K562 (cell line): ENCODE results near the gene EXOG. TPM values are rescaled to one million over a fixed set of nuclear protein-coding genes. Genes with fewer than 3 reads are reported as not detected.

ENCODE experiments used
- BRD4 ChIP-seq: fragments of 200-600 bp; sonication (generic); IDR thresholded peaks from 2 replicates; pipeline ENCODE4 v1.6.1; 2017; ENCODE audit warnings: inconsistent platforms
- C11orf30 ChIP-seq: fragments of 450-650 bp; IDR thresholded peaks from 2 replicates; pipeline ENCODE4 v1.6.1; 2016; ENCODE audit warnings: low read depth, mild to moderate bottlenecking
- FOXA3 ChIP-seq, 2 experiments: fragments of 450-650 bp in 1 of 2; sonication (generic) in 1 of 2; formaldehyde crosslinking; IDR thresholded peaks in 1 of 2; conservative IDR thresholded peaks in 1 of 2; 2 replicates each; pipeline versions ENCODE4 v1.4.0 to v1.8.0; 2020 to 2022; ENCODE audit warnings: mild to moderate bottlenecking in 2 of 2, missing genetic modification reagents in 1 of 2
- HDGF ChIP-seq: fragments of 450-650 bp; IDR thresholded peaks from 2 replicates; pipeline ENCODE4 v1.6.1; 2016
- MAFG ChIP-seq: fragments of 450-650 bp; conservative IDR thresholded peaks from 2 replicates; pipeline ENCODE4 v1.6.1; 2016; ENCODE audit warnings: missing genetic modification characterization, missing compliant biosample characterization
- MCM3 ChIP-seq: fragments of 450-650 bp; IDR thresholded peaks from 2 replicates; pipeline ENCODE4 v1.6.1; 2016
- NBN ChIP-seq: fragments of 450-650 bp; IDR thresholded peaks from 2 replicates; pipeline ENCODE4 v1.6.1; 2016; ENCODE audit warnings: low read depth, mild to moderate bottlenecking
- NFIC ChIP-seq: fragments of 450-650 bp; IDR thresholded peaks from 2 replicates; pipeline ENCODE4 v1.6.1; 2017; ENCODE audit warnings: mild to moderate bottlenecking, inconsistent platforms
- POU5F1 ChIP-seq: fragments of 150-350 bp; IDR thresholded peaks from 2 replicates; pipeline ENCODE4 v1.6.1; 2014; ENCODE audit warnings: borderline replicate concordance, low read length, low read depth, mild to moderate bottlenecking; ENCODE audit not compliant: partially characterized antibody
- SLC30A9 ChIP-seq: fragments of 250-450 bp; sonication (Bioruptor Pico); IDR thresholded peaks from 2 replicates; pipeline ENCODE4 v1.8.0; 2022; ENCODE audit warnings: mild to moderate bottlenecking, moderate library complexity
- TEAD4 ChIP-seq, 2 experiments: sonication (generic) in 1 of 2; formaldehyde crosslinking in 1 of 2; IDR thresholded peaks; 2 replicates each; pipeline versions ENCODE4 v1.6.1 to v1.8.0; 2012 to 2022; ENCODE audit warnings: borderline replicate concordance in 1 of 2, inconsistent platforms in 1 of 2, low read length in 1 of 2, mild to moderate bottlenecking in 1 of 2, missing genetic modification reagents in 1 of 2
- THRAP3 ChIP-seq: fragments of 450-650 bp; IDR thresholded peaks from 2 replicates; pipeline ENCODE4 v1.6.1; 2016; ENCODE audit warnings: mild to moderate bottlenecking, inconsistent platforms, borderline replicate concordance
- ZKSCAN3 ChIP-seq: fragments of 250-450 bp; sonication (Bioruptor Pico); IDR thresholded peaks from 2 replicates; pipeline ENCODE4 v1.4.0; 2020
- ZKSCAN8 ChIP-seq: fragments of 200-800 bp; sonication (Bioruptor generic); IDR thresholded peaks from 2 replicates; pipeline ENCODE4 v1.6.1; 2016; ENCODE audit warnings: missing genetic modification characterization, missing compliant biosample characterization
- ZNF184 ChIP-seq: sonication (generic); formaldehyde crosslinking; IDR thresholded peaks from 2 replicates; pipeline ENCODE4 v1.5.0; 2020; ENCODE audit warnings: missing genetic modification reagents
- ZNF23 ChIP-seq: fragments of 250-450 bp; sonication (Bioruptor Pico); IDR thresholded peaks from 2 replicates; pipeline ENCODE4 v1.4.0; 2020; ENCODE audit warnings: mild to moderate bottlenecking
- ZNF239 ChIP-seq: fragments of 250-450 bp; sonication (Bioruptor Pico); IDR thresholded peaks from 2 replicates; pipeline ENCODE4 v1.4.0; 2020; ENCODE audit warnings: mild to moderate bottlenecking
- ZNF384 ChIP-seq: IDR thresholded peaks from 2 replicates; pipeline ENCODE4 v1.6.1; 2012; ENCODE audit warnings: low read depth, low read length, improper control_type of control experiment
- ZNF445 ChIP-seq: fragments of 250-450 bp; sonication (Bioruptor Pico); IDR thresholded peaks from 2 replicates; pipeline ENCODE4 v1.4.0; 2020; ENCODE audit warnings: low read depth, mild to moderate bottlenecking, moderate library complexity
- ZZZ3 ChIP-seq: fragments of 450-650 bp; IDR thresholded peaks from 2 replicates; pipeline ENCODE4 v1.6.1; 2016; ENCODE audit warnings: antibody characterized with exemption, mild to moderate bottlenecking, moderate library complexity
- polyA plus RNA-seq, 8 experiments: library from polyadenylated mRNA; depleted of rRNA in 4 of 8; stranded (reverse) in 5 of 8; unstranded in 3 of 8; fragments of >200 nt; fragmentation: Nextera tagmentation in 2 of 8; fragmentation: Illumina TruSeq in 1 of 8; extraction: Ambion mirVana in 2 of 8; extraction: Trizol in 1 of 8; gene quantifications; 2 replicates each; pipeline versions ENCODE4 v1.2.1 to v1.2.3, GENCODE V29; 2011 to 2014; ENCODE audit warnings: inconsistent platforms in 1 of 8, missing spikeins in 1 of 8
- total RNA-seq, 7 experiments: library from RNA; depleted of rRNA in 6 of 7; stranded (reverse); fragments of >200 nt in 6 of 7; fragmentation: Illumina TruSeq in 2 of 7; extraction: Trizol in 2 of 7; gene quantifications; 2 replicates each; pipeline versions ENCODE4 v1.2.1 to v1.2.3, GENCODE V29; 2011 to 2021; ENCODE audit warnings: low replicate concordance in 1 of 7
- TF ChIP-seq, protein P1 (sequence below): fragments of 250-450 bp; sonication (Bioruptor Pico); IDR thresholded peaks from 2 replicates; pipeline ENCODE4 v1.5.0; 2021; ENCODE audit warnings: mild to moderate bottlenecking, borderline replicate concordance
- TF ChIP-seq, protein P2 (sequence below): fragments of 250-450 bp; sonication (Bioruptor Pico); IDR thresholded peaks from 2 replicates; pipeline ENCODE4 v1.8.0; 2022; ENCODE audit warnings: moderate library complexity, mild to moderate bottlenecking, inconsistent platforms
- TF ChIP-seq, protein P3 (sequence below): IDR thresholded peaks from 2 replicates; pipeline ENCODE4 v1.6.1; 2011; ENCODE audit warnings: borderline replicate concordance, low read depth, mild to moderate bottlenecking, moderate library complexity, low read length; ENCODE audit not compliant: insufficient read depth, poor library complexity, severe bottlenecking

Gene EXOG
- total and polyA plus RNA-seq, 9 of the 15 experiments (the other 6 are each of a cell fraction or from before 2014, with no cell fraction given) = 10.8 to 21.7 (median 14.8) TPM

DNA sequence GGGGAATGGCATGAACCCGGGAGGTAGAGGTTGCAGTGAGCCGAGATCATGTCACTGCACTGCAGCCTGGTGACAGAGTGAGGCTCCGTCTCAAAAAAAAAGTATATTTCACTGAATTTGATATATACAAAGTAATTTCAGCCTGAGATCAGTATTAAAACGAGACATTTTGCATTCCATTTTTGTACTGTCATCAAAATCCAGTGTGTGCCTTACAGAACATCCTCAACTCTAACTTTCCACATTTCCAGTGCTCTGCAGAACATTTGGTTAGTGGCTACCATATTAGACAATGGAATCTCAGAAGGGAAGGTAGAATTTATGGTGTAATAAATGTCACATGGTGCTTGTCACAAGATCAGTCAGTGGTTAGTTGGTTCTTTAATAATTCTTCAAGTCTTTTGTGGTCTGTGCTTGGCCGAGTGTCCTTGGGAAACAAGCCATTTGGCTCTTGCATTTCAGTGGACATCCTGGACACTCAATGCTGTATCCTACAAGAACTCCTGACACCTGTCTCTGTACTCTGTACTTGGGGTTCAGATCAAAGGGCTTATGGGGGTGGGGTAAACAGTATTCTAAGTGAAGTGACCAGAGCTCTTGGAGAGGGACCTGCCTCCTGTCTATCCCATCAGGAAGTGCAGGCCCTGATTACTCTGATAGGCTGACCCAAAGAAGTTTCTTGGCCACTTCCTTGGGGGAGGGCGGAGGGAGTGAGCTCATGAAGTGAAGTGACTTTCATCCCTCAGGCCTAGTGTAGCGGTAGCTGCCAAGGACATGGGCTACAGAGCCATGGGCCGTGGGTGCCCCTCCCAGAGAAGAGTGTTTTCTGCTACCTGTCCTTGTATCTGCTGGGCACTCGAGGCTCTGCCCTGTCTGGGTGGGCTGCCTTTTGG lies 38.8 kb upstream of the EXOG start (continued):
- TF ChIP-seq C11orf30 = peak; percentile 59; the same call in 1 of the 2 replicates
- no peak for TF ChIP-seq ZNF184
- TF ChIP-seq THRAP3 = no peak
- no peak for TF ChIP-seq ZNF384
- TF ChIP-seq, protein P1, sequence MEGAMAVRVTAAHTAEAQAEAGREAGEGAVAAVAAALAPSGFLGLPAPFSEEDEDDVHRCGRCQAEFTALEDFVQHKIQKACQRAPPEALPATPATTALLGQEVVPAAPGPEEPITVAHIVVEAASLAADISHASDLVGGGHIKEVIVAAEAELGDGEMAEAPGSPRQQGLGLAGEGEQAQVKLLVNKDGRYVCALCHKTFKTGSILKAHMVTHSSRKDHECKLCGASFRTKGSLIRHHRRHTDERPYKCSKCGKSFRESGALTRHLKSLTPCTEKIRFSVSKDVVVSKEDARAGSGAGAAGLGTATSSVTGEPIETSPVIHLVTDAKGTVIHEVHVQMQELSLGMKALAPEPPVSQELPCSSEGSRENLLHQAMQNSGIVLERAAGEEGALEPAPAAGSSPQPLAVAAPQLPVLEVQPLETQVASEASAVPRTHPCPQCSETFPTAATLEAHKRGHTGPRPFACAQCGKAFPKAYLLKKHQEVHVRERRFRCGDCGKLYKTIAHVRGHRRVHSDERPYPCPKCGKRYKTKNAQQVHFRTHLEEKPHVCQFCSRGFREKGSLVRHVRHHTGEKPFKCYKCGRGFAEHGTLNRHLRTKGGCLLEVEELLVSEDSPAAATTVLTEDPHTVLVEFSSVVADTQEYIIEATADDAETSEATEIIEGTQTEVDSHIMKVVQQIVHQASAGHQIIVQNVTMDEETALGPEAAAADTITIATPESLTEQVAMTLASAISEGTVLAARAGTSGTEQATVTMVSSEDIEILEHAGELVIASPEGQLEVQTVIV (CRISPR knock-in tag) = no peak
- no peak for TF ChIP-seq SLC30A9 (CRISPR knock-in tag)
- peak; percentile 59 for TF ChIP-seq MAFG
- no peak for TF ChIP-seq ZNF239 (CRISPR knock-in tag)
- TF ChIP-seq ZNF445 (CRISPR knock-in tag) = no peak
- TF ChIP-seq, protein P2, sequence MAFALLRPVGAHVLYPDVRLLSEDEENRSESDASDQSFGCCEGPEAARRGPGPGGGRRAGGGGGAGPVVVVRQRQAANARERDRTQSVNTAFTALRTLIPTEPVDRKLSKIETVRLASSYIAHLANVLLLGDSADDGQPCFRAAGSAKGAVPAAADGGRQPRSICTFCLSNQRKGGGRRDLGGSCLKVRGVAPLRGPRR (CRISPR knock-in tag) = no peak
- TF ChIP-seq MCM3 = no peak
- TF ChIP-seq ZZZ3 = no peak
- no peak for TF ChIP-seq HDGF
- TF ChIP-seq ZKSCAN8 (CRISPR knock-in tag) = peak; percentile 41; the same call in 1 of the 2 replicates
- no peak for TF ChIP-seq TEAD4 (IDR thresholded peaks at IDR 0.05; ENCODE audit: low read length)
- TF ChIP-seq TEAD4 (CRISPR knock-in tag; IDR thresholded peaks at IDR 0.05; ENCODE audit: borderline replicate concordance) = no peak
- TF ChIP-seq, protein P3, sequence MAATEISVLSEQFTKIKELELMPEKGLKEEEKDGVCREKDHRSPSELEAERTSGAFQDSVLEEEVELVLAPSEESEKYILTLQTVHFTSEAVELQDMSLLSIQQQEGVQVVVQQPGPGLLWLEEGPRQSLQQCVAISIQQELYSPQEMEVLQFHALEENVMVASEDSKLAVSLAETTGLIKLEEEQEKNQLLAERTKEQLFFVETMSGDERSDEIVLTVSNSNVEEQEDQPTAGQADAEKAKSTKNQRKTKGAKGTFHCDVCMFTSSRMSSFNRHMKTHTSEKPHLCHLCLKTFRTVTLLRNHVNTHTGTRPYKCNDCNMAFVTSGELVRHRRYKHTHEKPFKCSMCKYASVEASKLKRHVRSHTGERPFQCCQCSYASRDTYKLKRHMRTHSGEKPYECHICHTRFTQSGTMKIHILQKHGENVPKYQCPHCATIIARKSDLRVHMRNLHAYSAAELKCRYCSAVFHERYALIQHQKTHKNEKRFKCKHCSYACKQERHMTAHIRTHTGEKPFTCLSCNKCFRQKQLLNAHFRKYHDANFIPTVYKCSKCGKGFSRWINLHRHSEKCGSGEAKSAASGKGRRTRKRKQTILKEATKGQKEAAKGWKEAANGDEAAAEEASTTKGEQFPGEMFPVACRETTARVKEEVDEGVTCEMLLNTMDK = no peak
- TF ChIP-seq ZKSCAN3 (CRISPR knock-in tag) = no peak
- TF ChIP-seq FOXA3 (CRISPR knock-in tag; conservative IDR thresholded peaks at IDR 0.05 in 1 of 2, IDR thresholded peaks at IDR 0.05 in 1 of 2) = no peak
- no peak for TF ChIP-seq NFIC
- TF ChIP-seq POU5F1 = no peak
- no peak for TF ChIP-seq BRD4
- TF ChIP-seq ZNF23 (CRISPR knock-in tag) = no peak
- no peak for TF ChIP-seq NBN
